Measurements from ENCODE around the gene EPB41L1. TPM values are rescaled to one million over a fixed set of nuclear protein-coding genes. Genes with fewer than 3 reads are reported as not detected.

EPB41L1 gene
- total RNA-seq, 2 donors from 2014 or later, result 17.5 to 18.1 TPM

- Histone ChIP-seq H3K27me3 (no peaks in the 10 kb centered on the region), H3K36me3 (no peaks in the 10 kb centered on the region), H3K9me3 (no peaks in the 10 kb centered on the region), H3K27ac (no peak overlapping the region), H3K4me3 (no peak overlapping the region), H3K4me1 (no peaks in the 10 kb centered on the region)
- TF ChIP-seq CTCF (IDR thresholded peaks at IDR 0.05), result no peak
- DNase-seq (ENCODE audit: low spot score), result no peak
These were observed 116.5 kb downstream of the EPB41L1 start for GRCh38 chr20:36270744-36271638.

GRCh38 chr20:36271639-36272546 is 117.4 kb downstream of the EPB41L1 start:
- H3K9me3 ChIP-seq, result no peaks in the 10 kb centered on the region
- no peaks in the 10 kb centered on the region for H3K27me3 ChIP-seq
- H3K36me3 ChIP-seq, result no peaks in the 10 kb centered on the region
- no peak for DNase-seq (ENCODE audit: low spot score)
- TF ChIP-seq CTCF (IDR thresholded peaks at IDR 0.05), result no peak
- no peaks in the 10 kb centered on the region for H3K4me1 ChIP-seq
- H3K27ac ChIP-seq, result no peak overlapping the region
- H3K4me3 ChIP-seq, result no peak overlapping the region

GRCh38 chr20:36272547-36273220 is 118.1 kb downstream of the EPB41L1 start:
- H3K4me3 ChIP-seq, result no peak overlapping the region
- TF ChIP-seq CTCF (IDR thresholded peaks at IDR 0.05), result no peak
- no peak for DNase-seq (ENCODE audit: low spot score)
- no peaks in the 10 kb centered on the region for H3K9me3 ChIP-seq
- H3K4me1 ChIP-seq, result no peaks in the 10 kb centered on the region
- no peaks in the 10 kb centered on the region for H3K27me3 ChIP-seq
- no peak overlapping the region for H3K27ac ChIP-seq
- no peaks in the 10 kb centered on the region for H3K36me3 ChIP-seq

- Histone ChIP-seq H3K27ac (no peak overlapping the region), H3K36me3 (no peaks in the 10 kb centered on the region), H3K4me1 (no peaks in the 10 kb centered on the region), H3K9me3 (no peaks in the 10 kb centered on the region), H3K27me3 (no peaks in the 10 kb centered on the region), H3K4me3 (no peak overlapping the region)
- peak in 1 of 2 donors; percentile 39 for TF ChIP-seq CTCF (IDR thresholded peaks at IDR 0.05)
- no peak for DNase-seq (ENCODE audit: low spot score)
These were observed 119.1 kb downstream of the EPB41L1 start for GRCh38 chr20:36273414-36274180.
